ENCODE measurements around the gene ARHGEF2. TPM values are rescaled to one million over a fixed set of nuclear protein-coding genes. Genes with fewer than 3 reads are reported as not detected.

The ARHGEF2 gene
- total RNA-seq, 1 experiment from 2014 or later, result 91.6 TPM

DNA sequence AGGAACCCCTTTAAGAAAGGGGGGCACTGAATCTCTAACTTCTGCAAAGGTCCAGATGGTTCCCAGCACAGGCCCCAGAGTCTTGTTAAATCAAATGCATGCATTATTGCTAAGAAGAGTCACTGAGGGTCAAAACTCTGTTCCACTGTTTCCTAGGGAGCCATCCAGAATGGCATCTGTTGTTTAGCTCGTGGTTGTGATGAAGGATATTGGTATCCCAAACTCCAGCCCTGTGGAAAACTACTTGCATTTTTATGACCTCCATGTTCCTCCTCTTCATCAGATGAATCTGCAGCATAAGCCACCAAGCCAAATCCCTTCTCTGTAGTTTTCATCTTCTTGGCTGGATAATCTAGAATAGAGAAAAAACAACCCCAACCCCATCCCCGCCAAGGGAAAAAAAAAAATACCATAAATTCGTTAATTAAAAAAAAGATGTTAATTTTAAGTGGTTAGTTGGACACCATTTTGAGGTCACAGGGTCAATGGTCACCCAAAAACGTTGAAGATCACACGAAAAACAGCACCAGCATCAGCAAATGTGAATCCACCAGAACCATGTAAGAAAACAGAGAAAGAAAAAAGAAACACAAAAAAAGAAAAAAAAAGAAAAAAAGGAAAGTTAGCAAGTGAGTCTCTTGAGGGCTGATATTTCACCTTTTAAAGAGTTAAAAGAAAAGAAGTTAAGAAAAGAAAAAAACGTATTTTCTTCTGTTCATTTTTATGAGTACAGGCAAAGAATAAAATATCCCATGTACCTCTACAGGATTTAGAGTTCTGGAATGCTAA, 64.2 kb downstream of the ARHGEF2 start:
- DNase-seq (ENCODE audit: low read depth), result peak; percentile 27

DNA sequence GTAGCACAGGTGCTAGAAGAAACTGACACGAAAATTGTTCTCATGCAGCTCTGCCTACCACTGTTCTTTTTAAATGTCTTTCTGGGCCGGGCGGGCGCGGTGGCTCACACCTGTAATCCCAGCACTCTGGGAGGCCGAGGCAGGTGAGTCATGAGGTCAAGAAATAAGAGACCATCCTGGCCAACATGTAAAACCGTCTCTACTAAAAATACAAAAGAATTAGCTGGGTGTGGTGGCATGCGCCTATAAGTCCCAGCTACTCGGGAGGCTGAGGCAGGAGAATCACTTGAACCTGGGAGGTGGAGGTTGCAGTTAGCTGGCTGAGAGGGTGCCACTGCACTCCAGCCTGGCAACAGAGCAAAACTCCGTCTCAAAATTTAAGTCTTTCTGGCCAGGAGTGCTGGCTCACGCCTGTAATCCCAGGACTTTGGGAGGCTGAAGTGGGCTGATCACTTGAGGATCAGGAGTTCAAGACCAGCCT, 66.3 kb downstream of the ARHGEF2 start:
- DNase-seq (ENCODE audit: low read depth), result peak; percentile 46

DNA sequence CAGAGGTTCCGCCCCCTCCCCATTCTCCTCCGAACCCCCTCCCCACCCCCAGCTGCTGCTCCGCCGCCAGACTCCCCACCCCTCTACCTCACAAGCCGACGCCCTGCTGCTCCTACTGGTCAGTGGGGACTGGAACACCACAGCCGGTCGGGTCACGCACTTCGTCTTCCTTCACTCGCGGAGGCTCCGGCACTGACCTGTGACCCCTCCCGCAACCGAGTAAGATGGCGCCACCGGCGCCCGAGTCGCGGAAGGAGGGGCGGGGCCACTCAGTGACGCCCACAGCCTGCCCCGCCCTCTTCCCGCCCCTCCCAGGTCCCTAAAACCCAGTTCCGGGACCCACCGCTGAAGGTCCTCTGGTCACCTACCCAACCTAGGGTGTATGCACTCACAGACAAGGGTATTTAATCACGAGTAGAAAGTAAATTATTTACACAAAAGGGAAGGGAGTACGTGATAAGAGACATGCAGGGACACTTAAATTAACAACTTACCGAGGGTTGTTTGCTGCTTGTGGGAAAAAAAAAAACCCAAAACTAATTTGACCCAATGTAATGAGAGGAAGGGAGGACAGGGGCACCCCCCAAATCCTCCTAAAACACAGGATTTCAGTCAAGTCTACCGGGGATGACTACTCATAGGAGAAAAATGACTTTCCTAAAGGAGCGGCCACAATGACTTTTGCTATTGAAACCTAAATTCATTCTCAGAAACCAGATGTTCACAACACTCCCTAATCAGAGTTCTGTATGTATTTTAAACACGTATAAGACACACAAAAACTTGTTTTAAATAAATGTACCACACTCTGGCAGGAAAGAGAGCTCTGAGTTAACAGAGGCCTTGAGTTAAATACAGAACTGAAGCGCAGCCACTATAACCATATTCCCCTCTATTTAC, 66.9 kb downstream of the ARHGEF2 start, which contains the start of gene RIT1:
Gene RIT1, minus strand, starts transcription at position 194 of the 900 bp plus-strand sequence. CDS start 588 bp downstream, outside the sequence.
- DNase-seq (ENCODE audit: low read depth), result peak; percentile 73

DNA sequence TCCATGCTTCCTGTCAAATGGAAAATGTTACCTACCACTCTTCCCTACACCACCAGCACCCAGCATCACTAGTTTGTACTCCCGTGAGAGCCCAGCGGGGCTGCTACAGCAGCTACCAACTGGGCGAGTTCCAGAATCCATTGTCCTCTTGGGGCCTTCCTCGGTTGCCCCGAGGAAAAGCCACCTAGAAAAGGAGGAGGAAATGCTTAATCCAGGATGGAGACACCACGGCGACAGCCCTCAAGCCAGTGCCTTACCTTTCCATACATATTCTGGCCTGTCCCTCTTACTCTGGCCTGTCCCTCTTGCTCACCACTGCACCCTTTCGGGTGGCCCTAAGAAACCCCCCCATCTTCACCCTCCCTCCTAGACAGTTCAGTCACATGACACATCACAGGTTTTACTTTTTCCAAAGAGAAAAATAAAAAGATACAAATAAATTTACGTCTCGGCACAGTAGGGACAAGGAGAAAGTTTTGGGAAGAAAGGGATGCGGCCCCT, 67.7 kb downstream of the ARHGEF2 start:
- peak; percentile 35 for DNase-seq (ENCODE audit: low read depth)

DNA sequence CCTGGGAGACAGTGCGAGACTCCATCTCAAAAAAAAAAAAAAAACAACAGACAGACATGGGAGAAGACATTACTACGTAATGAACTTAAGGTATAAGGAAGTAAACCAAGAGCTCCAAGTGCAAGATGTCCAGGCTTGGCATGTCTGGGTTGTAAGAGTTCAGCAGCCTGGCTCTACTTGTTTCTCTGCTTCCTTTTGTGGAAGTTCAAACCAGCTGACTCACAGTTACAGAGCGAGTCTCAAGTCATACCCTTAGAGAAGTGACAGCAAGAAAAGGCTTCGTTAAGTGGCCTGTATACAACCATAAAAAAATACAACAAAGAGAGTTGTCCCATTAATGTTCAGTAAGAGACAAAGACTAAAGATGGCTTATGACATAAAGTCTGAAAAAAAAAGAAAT, 68.5 kb downstream of the ARHGEF2 start:
- no peak for DNase-seq (ENCODE audit: low read depth)

DNA sequence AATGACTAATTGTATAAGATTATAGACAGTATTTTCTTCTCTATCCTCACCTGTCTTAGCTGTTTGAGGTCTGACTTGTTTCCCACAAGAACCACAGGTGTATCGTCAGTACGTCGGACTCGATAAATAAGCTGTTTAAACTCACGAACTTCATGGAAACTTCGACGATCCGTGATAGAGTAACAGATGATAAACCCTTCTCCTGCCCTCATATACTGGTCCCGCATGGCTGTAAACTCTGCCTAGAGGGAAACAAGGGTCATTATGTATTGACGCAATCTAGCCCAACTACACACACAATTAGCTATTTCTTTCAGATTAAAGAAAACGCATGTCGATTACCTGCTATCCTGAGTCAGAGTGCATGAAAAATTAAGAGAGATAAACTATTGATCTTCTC, 74.1 kb downstream of the ARHGEF2 start:
- DNase-seq (ENCODE audit: low read depth), result no peak

DNA sequence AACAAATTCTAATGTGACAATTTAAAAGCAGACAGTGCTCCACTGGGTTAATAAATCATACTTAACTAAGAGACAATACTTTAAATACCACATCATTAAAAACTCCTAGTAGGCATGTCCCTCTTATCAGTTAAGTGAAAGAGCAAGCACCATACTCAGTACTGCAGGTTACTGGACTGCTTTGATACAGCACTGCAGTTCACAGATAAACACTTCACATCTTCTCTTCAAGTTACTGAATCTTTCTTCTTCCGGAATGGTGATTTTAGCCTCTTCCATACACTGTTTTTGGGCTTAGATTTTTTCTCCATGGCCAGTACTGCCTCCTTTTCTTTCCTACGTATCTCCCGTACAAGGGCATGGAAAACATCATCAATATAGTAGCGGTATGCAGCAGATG, 78.2 kb downstream of the ARHGEF2 start:
- no peak for DNase-seq (ENCODE audit: low read depth)

DNA sequence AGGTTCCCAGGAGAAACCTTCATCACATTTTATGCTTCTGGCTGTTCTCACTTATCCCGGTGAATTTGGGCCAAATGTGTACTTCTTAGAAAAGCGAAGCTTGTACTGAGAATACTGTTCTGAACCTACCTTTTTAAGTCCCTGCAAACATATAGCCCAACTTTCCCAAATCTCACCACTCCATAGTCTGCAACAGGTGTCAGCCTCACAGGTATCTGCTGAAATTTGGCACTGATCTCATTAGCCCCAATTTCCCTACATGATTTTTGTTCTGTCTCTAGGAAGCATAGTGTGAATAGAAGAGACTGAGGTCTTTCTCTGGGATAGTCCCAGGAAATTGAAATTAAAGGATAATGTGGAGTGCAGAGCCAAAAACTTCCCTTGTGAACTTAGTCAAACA, 78.7 kb downstream of the ARHGEF2 start:
- no peak for DNase-seq (ENCODE audit: low read depth)

DNA sequence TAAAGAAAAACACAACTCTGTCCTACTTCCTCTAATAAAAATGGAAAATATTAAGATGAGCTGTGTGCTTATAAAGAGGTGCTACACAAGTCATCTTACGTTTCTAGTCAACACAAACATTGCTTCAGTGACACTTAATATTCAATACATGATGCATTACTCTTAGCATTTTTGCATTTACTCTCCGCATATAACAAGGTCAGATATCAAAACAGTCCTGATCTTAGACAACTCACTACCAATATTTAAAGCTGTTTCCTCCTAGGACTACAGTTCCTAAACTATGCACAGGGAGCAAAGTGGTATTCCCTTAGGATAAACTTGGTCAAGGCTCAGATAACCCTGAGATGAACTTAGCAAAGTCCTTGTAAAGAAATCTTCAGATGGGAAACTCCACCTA, 79.5 kb downstream of the ARHGEF2 start:
- no peak for DNase-seq (ENCODE audit: low read depth)

DNA sequence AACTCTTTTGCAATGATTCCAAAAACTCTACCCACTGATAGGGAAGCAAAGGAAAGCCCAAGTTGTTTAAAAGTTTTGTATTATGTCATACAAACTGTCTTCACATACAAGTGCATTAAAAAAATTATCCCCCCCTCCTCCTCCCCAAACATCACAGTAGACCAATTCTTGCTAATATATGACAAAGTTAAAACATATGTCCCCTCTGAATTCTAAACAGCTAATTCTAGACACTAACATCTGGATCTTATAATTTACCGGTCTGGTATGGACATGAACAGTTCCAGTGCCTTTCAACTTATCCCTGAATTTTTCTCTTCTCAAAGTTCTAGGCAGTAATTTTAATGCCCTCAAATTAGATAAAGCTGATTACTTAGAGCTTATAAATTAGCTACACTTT, 80.6 kb downstream of the ARHGEF2 start:
- DNase-seq (ENCODE audit: low read depth), result no peak

Small RNA genes lying within 50 kb of the gene (small RNA-seq; reads per million reads assigned to genes)
- gene MIR6738, result not detected
- not detected for gene SCARNA4
- gene SNORA80E, result 97.2 reads per million, percentile 96 among the genes with 10 or more reads in this experiment

Other genes starting within 250 kb of the ARHGEF2 start
- 16.2 and 16.9 TPM in 2 replicates for gene GON4L, start 121.3 kb downstream of the ARHGEF2 start, total RNA-seq (2014; rRNA removed; shearing (Covaris generic))
- 15.0 and 16.9 TPM in 2 replicates for gene SYT11, start 119.0 kb downstream of the ARHGEF2 start, total RNA-seq (2014; rRNA removed; shearing (Covaris generic))
- 9.1 and 10.1 TPM in 2 replicates for gene RIT1, start 67.2 kb downstream of the ARHGEF2 start, total RNA-seq (2014; rRNA removed; shearing (Covaris generic))
- gene KHDC4, start 44.1 kb downstream of the ARHGEF2 start, total RNA-seq (2014; rRNA removed; shearing (Covaris generic)), result 31.2 and 36.2 TPM in 2 replicates
- gene RXFP4, start 36.9 kb downstream of the ARHGEF2 start, total RNA-seq (2014; rRNA removed; shearing (Covaris generic)), result 0.55 TPM in 1 of 2 replicates, not detected in the other
- 582 and 611 TPM in 2 replicates for gene SSR2, start 42.4 kb upstream of the ARHGEF2 start, total RNA-seq (2014; rRNA removed; shearing (Covaris generic))
- gene UBQLN4, start 75.3 kb upstream of the ARHGEF2 start, total RNA-seq (2014; rRNA removed; shearing (Covaris generic)), result 36.0 and 43.9 TPM in 2 replicates
- gene LAMTOR2, start 76.2 kb upstream of the ARHGEF2 start, total RNA-seq (2014; rRNA removed; shearing (Covaris generic)), result 67.1 and 78.0 TPM in 2 replicates
- gene RAB25, start 82.6 kb upstream of the ARHGEF2 start, total RNA-seq (2014; rRNA removed; shearing (Covaris generic)), result 0.06 TPM in 1 of 2 replicates, not detected in the other
- 3.4 and 5.2 TPM in 2 replicates for gene MEX3A, start 103.9 kb upstream of the ARHGEF2 start, total RNA-seq (2014; rRNA removed; shearing (Covaris generic))
- gene LMNA, start 136.2 kb upstream of the ARHGEF2 start, total RNA-seq (2014; rRNA removed; shearing (Covaris generic)), result 835 and 846 TPM in 2 replicates
- not detected in 2 replicates for gene SEMA4A, start 175.0 kb upstream of the ARHGEF2 start, total RNA-seq (2014; rRNA removed; shearing (Covaris generic))
- 21.4 and 28.6 TPM in 2 replicates for gene SLC25A44, start 215.6 kb upstream of the ARHGEF2 start, total RNA-seq (2014; rRNA removed; shearing (Covaris generic))
- gene PMF1, start 234.5 kb upstream of the ARHGEF2 start, total RNA-seq (2014; rRNA removed; shearing (Covaris generic)), result 49.4 and 71.6 TPM in 2 replicates